ENCODE measurements around the gene NACC2. TPM values are rescaled to one million over a fixed set of nuclear protein-coding genes. Genes with fewer than 3 reads are reported as not detected.
A peak's percentile ranks its signal among the peaks of the same experiment; 100 is the strongest.

Gene NACC2
- polyA plus RNA-seq, 3 donors: 8.1 to 32.4 (median 8.7) TPM

DNA sequence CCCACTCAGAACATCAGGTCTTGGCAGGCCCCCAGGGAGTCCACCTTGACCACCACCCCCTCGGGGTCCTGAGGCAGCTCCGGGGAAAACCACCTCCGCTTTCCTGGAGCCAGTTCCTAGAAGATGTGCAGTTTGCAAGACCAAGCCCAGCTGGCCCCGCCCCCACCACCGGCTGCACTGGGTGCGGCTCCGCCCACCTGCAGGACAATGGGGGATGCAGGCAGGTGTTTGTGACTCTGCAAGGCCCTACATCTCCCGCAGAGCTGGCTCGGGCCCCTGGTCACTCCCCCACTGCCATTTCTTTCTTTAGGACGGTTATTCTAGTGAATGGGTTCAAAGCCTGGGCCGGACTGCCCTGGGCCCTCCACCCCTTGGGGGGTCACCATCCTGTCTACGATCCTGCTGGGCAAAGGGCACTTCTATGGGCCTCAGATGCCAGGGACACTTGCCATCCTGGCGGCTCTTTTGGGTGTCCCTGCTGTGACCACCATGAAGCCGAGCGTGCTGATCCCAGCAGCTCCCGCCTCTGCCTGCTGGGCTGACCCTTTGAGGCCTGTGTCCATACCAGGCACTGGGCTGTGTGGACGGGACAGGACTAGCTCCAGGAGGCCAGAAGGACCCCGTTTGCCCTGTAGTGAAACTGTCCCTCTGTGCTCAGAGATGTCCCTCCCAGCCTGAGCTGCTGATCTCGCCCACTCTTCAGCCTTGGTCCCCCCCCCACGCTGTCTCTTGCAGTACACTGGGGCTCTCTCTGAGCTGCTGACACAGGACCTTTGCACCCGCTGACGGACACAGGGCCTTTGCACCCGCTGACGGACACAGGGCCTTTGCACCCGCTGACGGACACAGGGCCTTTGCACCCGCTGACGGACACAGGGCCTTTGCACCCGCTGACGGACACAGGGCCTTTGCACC is 5.9 kb upstream of the NACC2 start:
- H3K27ac Mint-ChIP-seq: no peak overlapping the region
- intact Hi-C loops (cut with micrococcal nuclease): no loop called here
- 89% methylated on average over 17 of the region's 30 CpGs for WGBS (ENCODE audit: insufficient coverage)

DNA sequence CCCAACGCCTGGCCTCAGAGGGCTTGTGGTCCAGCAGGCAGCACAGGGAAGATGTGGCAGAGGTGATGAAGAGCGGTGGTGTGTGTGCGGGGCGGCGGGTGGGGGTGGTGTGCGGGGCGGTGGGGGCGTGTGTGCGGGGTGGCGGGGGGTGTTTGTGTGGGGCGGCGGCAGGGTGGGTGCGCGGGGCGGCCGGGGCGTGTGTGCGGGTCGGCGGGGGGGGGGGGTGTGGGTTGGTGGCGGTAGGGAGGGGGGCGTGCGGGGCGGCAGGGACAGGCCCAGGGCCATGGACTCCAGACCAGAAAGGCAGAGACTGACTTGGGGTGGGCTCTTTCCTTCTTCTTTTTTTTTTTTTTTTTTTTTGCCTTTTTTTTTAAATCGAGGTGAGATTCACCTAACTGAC is 4.5 kb upstream of the NACC2 start:
- H3K4me3 Mint-ChIP-seq: peak overlapping the region in 1 of 2 donors; percentile 85

More for the DNA sequence above, 5.9 kb upstream of the NACC2 start:
- H3K4me3 Mint-ChIP-seq: no peak overlapping the region
- H3K4me1 Mint-ChIP-seq: peaks cover 29% of the 10 kb centered on the region
- TF ChIP-seq, protein P1, sequence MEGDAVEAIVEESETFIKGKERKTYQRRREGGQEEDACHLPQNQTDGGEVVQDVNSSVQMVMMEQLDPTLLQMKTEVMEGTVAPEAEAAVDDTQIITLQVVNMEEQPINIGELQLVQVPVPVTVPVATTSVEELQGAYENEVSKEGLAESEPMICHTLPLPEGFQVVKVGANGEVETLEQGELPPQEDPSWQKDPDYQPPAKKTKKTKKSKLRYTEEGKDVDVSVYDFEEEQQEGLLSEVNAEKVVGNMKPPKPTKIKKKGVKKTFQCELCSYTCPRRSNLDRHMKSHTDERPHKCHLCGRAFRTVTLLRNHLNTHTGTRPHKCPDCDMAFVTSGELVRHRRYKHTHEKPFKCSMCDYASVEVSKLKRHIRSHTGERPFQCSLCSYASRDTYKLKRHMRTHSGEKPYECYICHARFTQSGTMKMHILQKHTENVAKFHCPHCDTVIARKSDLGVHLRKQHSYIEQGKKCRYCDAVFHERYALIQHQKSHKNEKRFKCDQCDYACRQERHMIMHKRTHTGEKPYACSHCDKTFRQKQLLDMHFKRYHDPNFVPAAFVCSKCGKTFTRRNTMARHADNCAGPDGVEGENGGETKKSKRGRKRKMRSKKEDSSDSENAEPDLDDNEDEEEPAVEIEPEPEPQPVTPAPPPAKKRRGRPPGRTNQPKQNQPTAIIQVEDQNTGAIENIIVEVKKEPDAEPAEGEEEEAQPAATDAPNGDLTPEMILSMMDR (IDR thresholded peaks at IDR 0.05): no peak
- Histone ChIP-seq H3K27me3 (ENCODE audit: control insufficient read depth in 2 of 2, insufficient read depth in 2 of 2, low read length in 2 of 2) (peaks cover 0 to 19% of the 10 kb centered on the region in 2 donors), H3K4me2 (replicated peaks; ENCODE audit: extremely low read depth, low read length, poor library complexity, severe bottlenecking) (no peak overlapping the region), H3K4me1 (ENCODE audit: control insufficient read depth in 1 of 2, insufficient read depth in 2 of 2, low read length in 2 of 2) (peaks cover 25 to 32% of the 10 kb centered on the region in 2 donors), H3K9me3 (replicated peaks in 1 of 2; ENCODE audit: control insufficient read depth in 1 of 2, insufficient read depth in 1 of 2, low read length in 2 of 2) (no peaks in the 10 kb centered on the region), H3K36me3 (replicated peaks in 1 of 2; ENCODE audit: control insufficient read depth in 1 of 2, insufficient read depth in 2 of 2, low read length in 2 of 2) (no peaks in the 10 kb centered on the region), H2AFZ (ENCODE audit: insufficient read depth, low read depth, low read length, poor library complexity, severe bottlenecking) (no peak overlapping the region), H3K79me2 (ENCODE audit: insufficient read depth, low read length) (peaks cover 2% of the 10 kb centered on the region), H3K27ac (ENCODE audit: low read depth in 1 of 2, low read length in 2 of 2) (no peak overlapping the region), H4K20me1 (ENCODE audit: insufficient read depth, low read length) (peaks cover 12% of the 10 kb centered on the region), H3K9ac (ENCODE audit: insufficient read depth, low read length, poor library complexity, severe bottlenecking) (no peak overlapping the region), H3K4me3 (replicated peaks in 1 of 3; ENCODE audit: low read depth in 2 of 3, low read length in 3 of 3) (no peak overlapping the region)
- peaks cover 3 to 5% of the 10 kb centered on the region in 2 donors for H3K36me3 Mint-ChIP-seq
- H3K9me3 Mint-ChIP-seq: peaks cover 0 to 3% (median 0%) of the 10 kb centered on the region in 7 donors
- DNase-seq: no peak
- peaks cover 23 to 51% (median 31%) of the 10 kb centered on the region in 3 donors for H3K27me3 Mint-ChIP-seq (ENCODE audit: low read depth in 3 of 3)

More for the DNA sequence above, 4.5 kb upstream of the NACC2 start:
- peaks cover 16 to 23% of the 10 kb centered on the region in 2 donors for H3K4me1 ChIP-seq (ENCODE audit: control insufficient read depth in 1 of 2, insufficient read depth in 2 of 2, low read length in 2 of 2)
- no CpG with 5 or more reads among the region's 25 CpGs for WGBS (ENCODE audit: insufficient coverage)
- no peaks in the 10 kb centered on the region for H3K36me3 ChIP-seq (replicated peaks in 1 of 2; ENCODE audit: control insufficient read depth in 1 of 2, insufficient read depth in 2 of 2, low read length in 2 of 2)
- H2AFZ ChIP-seq (ENCODE audit: insufficient read depth, low read depth, low read length, poor library complexity, severe bottlenecking): no peak overlapping the region
- H3K27me3 Mint-ChIP-seq (ENCODE audit: low read depth in 3 of 3): peaks cover 15 to 37% (median 19%) of the 10 kb centered on the region in 3 donors
- peaks cover under 1% of the 10 kb centered on the region for H4K20me1 ChIP-seq (ENCODE audit: insufficient read depth, low read length)
- H3K27ac ChIP-seq (ENCODE audit: low read depth in 1 of 2, low read length in 2 of 2): no peak overlapping the region
- H3K9me3 ChIP-seq (replicated peaks in 1 of 2; ENCODE audit: control insufficient read depth in 1 of 2, insufficient read depth in 1 of 2, low read length in 2 of 2): no peaks in the 10 kb centered on the region
- H3K79me2 ChIP-seq (ENCODE audit: insufficient read depth, low read length): peaks cover 11% of the 10 kb centered on the region
- no peak overlapping the region for H3K9ac ChIP-seq (ENCODE audit: insufficient read depth, low read length, poor library complexity, severe bottlenecking)
- TF ChIP-seq, protein P1 (IDR thresholded peaks at IDR 0.05): no peak
- H3K4me2 ChIP-seq (replicated peaks; ENCODE audit: extremely low read depth, low read length, poor library complexity, severe bottlenecking): no peak overlapping the region
- peaks cover 19% of the 10 kb centered on the region for H3K4me1 Mint-ChIP-seq
- no peak overlapping the region for H3K4me3 ChIP-seq (replicated peaks in 1 of 3; ENCODE audit: low read depth in 2 of 3, low read length in 3 of 3)
- H3K9me3 Mint-ChIP-seq: peaks cover 0 to 3% (median 0%) of the 10 kb centered on the region in 7 donors
- H3K27ac Mint-ChIP-seq: no peak overlapping the region
- H3K36me3 Mint-ChIP-seq: peaks cover 1 to 3% of the 10 kb centered on the region in 2 donors
- peaks cover 0 to 16% of the 10 kb centered on the region in 2 donors for H3K27me3 ChIP-seq (ENCODE audit: control insufficient read depth in 2 of 2, insufficient read depth in 2 of 2, low read length in 2 of 2)
- no peak for DNase-seq
- intact Hi-C loops (cut with micrococcal nuclease): no loop called here

Data from CD14-positive monocyte (primary cell).